ENCODE data around the gene RTP2.

GRCh38 chr3:187717572-187717971 is 15.2 kb upstream of the RTP2 start:
- no peak for TF ChIP-seq POLR2AphosphoS5 (IDR thresholded peaks at IDR 0.05; ENCODE audit: low read depth, low read length)
- TF ChIP-seq POLR2A (IDR thresholded peaks at IDR 0.05; ENCODE audit: low read depth, low read length): no peak
- no peak for TF ChIP-seq SPI1 (IDR thresholded peaks at IDR 0.05; ENCODE audit: low read depth, low read length)
